ENCODE results near the gene TBC1D24.

GRCh38 chr16:2496223-2497115, 21.5 kb downstream of the TBC1D24 start:
- TF ChIP-seq CTCF (IDR thresholded peaks at IDR 0.05 in 2 of 3, conservative IDR thresholded peaks at IDR 0.05 in 1 of 3; ENCODE audit: borderline replicate concordance in 1 of 3, insufficient read depth in 1 of 3, low read depth in 2 of 3, low read length in 2 of 3) (no peak), RAD21 (IDR thresholded peaks at IDR 0.05; ENCODE audit: low read depth) (no peak), EZH2phosphoT487 (IDR thresholded peaks at IDR 0.05; ENCODE audit: borderline replicate concordance) (no peak), ZNF274 (IDR thresholded peaks at IDR 0.05; ENCODE audit: low read depth, low read length) (no peak), CEBPB (IDR thresholded peaks at IDR 0.05; ENCODE audit: low read depth) (no peak)
